GM18951 (cell line): ENCODE results near the gene PSMC3.

Experiments used
- POLR2A ChIP-seq: IDR thresholded peaks from 4 replicates; pipeline ENCODE4 v1.6.1; 2011; ENCODE audit warnings: mild to moderate bottlenecking; ENCODE audit not compliant: insufficient read length, insufficient read depth; ENCODE audit errors: extremely low read depth
- in situ Hi-C: fragments of 300-500 bp; cut with MboI; formaldehyde crosslinking; loops from one replicate; pipeline ENCODE4 v1.12.0; 2022; ENCODE audit warnings: low sequenced_read_pairs, mixed read lengths, inconsistent platforms; ENCODE audit not compliant: unreplicated experiment

PSMC3 gene

DNA sequence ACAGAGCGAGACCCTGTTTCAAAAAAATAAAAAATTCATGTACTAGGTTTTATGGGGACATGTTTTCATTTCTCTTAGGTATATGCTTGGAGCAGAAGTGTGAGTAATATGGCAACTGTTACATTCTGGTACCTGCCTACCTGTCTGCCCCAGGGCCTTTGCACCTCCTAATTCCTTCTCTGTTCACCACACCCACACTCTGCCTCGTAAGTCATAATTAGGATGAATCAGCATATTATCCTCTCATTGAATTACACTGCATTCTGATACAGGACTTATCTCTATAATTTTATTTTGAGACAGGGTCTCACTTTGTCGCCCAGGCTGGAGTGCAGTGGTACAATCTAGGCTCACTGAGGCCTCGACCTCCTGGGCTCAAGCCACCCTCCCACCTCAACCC is 25.8 kb upstream of the PSMC3 start:
- in situ Hi-C loops: no loop called here
- no peak for TF ChIP-seq POLR2A

DNA sequence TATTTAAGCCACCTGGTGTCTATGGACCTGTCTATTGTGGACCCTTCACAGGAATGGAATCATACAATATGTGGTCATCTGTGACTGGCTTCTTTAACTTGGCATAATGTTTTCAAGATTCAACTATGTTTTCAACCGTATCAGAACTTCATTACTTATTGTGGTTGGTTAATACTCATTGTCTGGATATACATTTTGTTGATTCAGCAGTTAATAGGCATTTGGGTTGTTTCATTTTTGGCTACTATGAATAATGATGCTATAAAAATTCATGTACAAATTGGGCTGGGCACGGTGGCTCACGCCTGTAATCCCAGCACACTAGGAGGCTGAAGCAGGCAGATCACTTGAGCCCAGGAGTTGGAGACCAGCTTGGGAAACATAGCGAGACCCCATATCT is 25.2 kb upstream of the PSMC3 start:
- TF ChIP-seq POLR2A: no peak
- in situ Hi-C loops: no loop called here

DNA sequence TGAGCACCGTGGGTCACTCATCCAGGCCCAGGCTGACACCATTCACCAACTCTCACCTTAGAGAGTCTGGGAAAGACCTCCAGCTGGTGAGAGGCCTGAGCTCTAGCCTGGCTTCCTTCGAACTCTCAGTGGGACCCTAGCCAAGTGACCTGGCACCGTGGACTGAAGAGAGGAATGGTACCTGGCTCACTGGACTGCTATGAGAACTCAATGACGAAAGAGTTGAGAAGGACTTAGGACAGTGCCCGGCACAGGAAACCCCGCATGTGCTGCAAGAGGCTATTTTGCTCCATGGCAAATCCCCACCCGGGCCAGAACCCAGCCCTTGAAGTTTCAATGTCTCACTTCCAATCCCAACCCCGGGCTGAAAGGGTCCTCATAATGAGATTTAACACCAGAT is 23.3 kb upstream of the PSMC3 start:
- TF ChIP-seq POLR2A: no peak
- in situ Hi-C loops: no loop called here

DNA sequence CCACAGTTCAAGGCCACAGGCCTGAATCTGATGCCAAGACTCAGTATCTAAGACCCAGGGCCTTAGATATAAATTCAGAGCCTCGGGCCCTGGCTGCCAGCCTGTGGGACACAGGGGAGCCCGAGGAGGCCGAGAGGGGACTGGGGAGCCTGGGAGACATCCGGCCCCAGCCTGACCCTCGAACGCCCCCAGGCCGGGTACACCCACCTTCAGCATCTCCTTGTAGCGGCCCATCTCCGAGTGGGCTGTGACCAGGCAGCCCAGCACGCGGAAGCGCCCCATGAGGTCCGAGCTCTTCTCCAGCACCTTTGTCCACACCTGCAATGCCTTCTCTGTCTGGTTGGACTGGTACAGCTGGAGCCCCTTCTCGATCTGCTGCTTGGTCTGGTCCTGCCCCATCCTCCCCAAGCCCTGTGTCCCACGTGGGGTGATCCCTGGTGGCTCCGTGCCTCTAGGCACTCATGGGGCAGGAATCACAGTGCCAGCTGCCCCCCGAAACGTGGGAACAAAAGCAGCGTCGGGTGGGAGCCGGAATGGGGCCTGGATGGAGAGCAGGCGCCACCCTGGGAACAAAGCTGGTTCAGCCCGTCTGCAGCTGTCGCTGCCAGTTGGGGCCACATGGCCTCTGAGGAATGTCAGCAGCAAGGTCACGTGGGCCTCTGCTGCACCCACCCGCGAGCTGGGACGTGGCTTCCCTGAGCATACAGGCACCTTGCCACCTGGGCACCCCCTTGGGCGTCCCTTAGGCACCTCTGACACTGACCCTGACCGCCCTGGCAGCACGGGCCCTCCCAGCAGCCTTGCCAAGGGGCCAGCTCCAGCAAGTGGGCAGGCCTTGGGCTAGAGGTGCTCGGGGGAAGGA is 22.6 kb upstream of the PSMC3 start, which contains the start of gene RAPSN:
Gene RAPSN, minus strand, starts transcription at position 571 of the 862 bp plus-strand sequence. Its CDS starts 172 bp downstream, at position 399.
- no peak for TF ChIP-seq POLR2A
- in situ Hi-C loops: no loop called here

DNA sequence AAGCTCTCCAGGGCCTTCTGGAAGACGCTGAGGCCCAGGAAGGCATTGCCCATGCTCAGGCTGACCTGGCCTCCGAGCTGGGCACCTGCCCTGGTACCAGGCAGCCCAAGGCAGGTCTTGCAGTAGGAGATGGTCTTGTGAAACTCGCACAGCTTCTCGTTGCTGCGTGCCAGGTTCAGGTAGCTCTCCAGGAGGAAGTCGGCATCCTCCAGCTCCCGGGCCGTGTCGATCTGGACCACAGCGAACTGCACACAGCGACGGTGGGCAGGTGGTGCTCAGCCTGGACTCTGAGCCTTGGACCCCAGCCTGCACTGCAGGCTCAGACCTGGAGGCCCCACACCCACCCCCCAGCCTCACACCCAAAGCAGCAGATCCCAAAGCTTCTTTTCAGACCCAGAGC is 21.7 kb upstream of the PSMC3 start:
- in situ Hi-C loops: no loop called here
- no peak for TF ChIP-seq POLR2A

DNA sequence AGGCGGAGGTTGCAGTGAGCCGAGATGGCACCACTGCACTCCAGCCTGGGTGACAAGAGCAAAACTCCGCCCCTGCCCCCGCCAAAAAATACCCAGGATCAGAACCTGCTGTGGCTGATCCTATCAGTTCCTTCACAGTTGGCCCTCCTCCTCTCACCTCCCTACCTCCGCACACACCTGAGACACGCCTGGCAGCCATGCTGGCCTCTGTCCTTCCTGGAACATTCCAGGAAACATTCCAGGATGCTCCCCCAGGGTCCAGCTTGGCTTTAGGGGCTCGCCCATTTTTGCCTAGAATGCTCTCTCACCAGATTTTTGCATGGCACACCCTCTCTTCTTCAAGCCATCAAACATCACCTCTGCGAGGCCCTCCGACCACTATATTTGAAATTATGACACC is 20.6 kb upstream of the PSMC3 start:
- no peak for TF ChIP-seq POLR2A
- in situ Hi-C loops: no loop called here

DNA sequence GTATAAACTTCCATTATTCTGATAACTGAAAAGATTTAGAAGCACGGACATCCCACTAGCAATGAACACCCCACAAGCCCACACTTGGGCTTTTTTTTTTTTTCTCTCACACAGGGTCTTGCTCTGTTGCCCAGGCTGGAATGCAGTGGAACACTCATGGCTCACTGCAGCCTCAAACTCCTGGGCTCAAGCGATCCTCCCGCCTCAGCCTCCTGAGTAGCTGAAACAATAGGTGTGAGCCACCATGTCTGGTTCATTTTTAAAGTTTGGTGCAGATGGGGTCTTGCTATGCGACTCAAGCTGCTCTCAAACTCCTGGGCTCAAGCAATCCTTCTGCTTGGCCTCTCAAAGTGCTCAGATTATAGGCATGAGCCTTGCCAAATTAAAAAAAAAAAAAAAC is 19.6 kb upstream of the PSMC3 start:
- in situ Hi-C loops: no loop called here
- no peak for TF ChIP-seq POLR2A

DNA sequence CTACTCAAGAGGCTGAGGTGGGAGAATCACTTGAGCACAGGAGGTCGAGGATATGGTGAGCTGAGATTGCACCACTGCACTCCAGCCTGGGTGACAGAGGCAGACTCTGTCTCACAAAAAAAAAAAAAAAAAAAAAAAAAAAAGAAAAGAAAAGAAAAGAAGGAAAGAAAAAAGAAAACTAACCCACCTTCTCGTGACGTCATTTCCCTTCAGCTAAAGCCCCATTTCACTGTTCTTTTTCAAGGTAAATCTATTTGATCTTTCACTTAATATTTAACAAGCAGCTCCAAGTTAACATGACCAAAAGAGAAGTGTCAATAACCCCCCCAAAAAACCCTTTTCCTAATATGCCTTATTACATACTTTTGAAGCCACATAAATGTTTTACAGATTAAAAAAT is 17.6 kb upstream of the PSMC3 start:
- no peak for TF ChIP-seq POLR2A
- in situ Hi-C loops: no loop called here

DNA sequence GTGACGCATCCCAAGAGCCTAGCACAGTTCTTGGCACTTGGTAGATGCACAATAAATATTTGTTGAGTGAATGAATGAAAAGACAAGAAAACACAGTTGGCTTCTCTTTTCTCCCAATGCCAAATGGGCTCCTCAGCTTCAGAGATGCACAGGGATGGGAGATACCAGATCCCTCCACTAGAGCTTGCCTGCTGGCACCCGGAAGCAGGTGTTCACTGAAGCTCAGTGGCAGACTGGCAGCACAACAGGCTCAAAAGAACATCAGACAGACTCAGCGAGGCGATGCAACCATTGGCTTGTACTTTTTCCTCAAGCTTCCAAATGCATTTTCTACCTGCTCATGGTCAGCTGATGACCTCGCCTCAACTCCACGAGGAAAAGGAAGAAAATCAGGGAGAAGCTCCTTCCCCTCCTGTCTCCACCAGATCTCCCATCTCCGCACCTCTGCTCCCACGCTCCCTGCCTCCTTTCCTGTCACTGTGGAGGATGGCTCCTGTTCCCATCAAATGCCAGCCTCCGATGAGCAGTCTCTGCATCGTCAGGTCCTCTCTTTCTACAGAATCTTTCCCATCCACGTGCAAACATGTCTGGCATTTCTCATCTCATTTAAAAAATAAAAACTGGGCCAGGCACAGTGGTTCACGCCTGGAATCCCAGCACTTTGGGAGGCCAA is 16.9 kb upstream of the PSMC3 start:
- no peak for TF ChIP-seq POLR2A
- in situ Hi-C loops: no loop called here

DNA sequence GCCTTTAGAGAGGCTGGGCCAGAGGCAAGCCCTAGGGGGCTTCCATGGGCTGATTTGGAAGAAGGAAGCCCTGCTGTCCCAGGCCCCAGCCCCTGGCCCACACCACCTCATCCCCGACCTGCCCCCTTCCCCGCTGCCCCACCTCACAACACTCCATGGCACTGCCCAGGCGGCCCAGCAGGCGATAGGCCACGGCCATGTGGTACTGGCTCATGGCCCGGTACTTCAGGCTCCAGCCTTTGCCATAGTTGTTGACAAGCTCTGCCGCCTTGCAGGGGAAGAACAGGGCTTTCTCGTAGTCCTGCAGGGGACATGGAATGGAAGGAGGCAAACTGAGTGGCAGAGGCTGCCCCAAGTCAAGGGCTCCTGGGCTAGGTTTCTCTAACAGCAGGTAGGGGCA is 16.3 kb upstream of the PSMC3 start:
- in situ Hi-C loops: no loop called here
- no peak for TF ChIP-seq POLR2A

DNA sequence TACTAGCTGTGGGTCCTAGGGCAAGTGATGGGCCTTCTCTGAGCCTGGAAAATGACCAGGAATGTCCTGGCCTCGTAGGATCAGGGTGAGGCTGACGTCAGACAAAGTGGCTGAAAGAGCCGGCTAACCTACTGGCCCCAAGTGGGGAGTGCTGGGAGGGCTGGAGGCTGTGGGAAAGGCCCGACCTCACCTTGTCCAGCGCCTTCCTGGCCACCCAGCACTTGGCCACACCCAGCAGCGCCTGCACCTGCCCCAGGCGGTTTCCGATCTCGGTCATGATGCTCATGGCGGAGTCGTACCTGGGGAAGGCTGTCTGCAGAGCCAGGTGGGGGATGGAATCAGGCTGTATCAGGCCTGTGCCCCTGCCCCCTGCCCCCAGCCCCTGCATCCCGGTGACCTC is 15.2 kb upstream of the PSMC3 start:
- TF ChIP-seq POLR2A: no peak
- in situ Hi-C loops: no loop called here

DNA sequence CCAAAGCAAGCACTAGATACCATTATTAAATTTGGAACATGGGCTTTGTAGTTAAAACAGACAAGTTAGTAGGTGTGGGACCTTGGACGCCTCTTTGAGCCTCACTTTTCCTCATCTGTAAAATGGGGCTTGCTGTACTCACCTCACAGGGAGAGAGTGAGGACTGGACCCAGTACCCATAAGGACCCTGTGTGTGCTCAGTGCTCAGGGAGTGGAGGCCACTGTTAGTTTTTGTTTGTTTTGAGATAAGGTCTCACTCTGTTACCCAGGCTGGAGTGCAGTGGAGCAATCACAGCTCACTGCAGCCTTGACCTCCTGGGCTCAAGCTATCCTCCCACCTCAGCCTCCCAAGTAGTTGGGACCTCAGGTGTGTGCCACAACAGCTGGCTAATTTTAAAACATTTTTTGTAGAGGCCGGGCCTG is 13.8 kb upstream of the PSMC3 start:
- TF ChIP-seq POLR2A: no peak
- in situ Hi-C loops: no loop called here

DNA sequence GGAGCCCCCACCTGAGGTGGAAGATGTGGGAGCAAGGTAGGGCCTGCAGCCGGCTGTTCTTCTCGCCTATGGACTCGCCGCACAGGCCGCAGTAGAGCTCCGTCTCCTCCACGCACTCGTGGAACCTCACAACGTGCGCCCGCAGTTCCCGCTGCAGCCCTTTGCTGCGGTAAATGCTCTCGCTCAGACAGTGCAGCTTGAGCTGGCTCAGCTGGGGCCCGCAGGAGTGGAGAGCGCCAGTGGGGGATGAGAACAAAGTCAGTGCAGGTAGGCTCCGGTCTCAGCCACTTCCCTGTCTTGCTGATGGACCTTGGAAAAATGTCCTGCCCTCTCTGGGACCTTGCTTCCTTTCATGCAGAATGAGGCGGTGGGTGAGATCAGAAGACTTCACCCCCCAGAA is 12.5 kb upstream of the PSMC3 start:
- no peak for TF ChIP-seq POLR2A
- in situ Hi-C loops: no loop called here
